Peyer's patch (tissue), 4 donors: ENCODE measurements around the gene CREB3L2. TPM values are rescaled to one million over a fixed set of nuclear protein-coding genes. Genes with fewer than 3 reads are reported as not detected.

Experiments used
- DNase-seq, 3 donors: peaks; one replicate each; pipeline ENCODE4 v3.0.0-alpha.2; 2017 to 2019
- H3K27ac ChIP-seq, 4 donors: fragments of 200-600 bp; sonication (generic); one replicate each; pipeline ENCODE4 v1.5.1; 2016 to 2019
- H3K27me3 ChIP-seq, 2 donors: fragments of 200-600 bp; sonication (generic); one replicate each; pipeline ENCODE4 v1.5.1; 2019
- H3K36me3 ChIP-seq, 3 donors: fragments of 200-600 bp; sonication (generic); one replicate each; pipeline ENCODE4 v1.5.1; 2016 to 2019
- H3K4me1 ChIP-seq, 4 donors: fragments of 200-600 bp; sonication (generic); one replicate each; pipeline ENCODE4 v1.5.1; 2016 to 2019
- H3K4me3 ChIP-seq, 4 donors: fragments of 200-600 bp; sonication (generic); 1 replicate in 3 of 4; 2 replicates in 1 of 4; pipeline ENCODE4 v1.5.1; 2016 to 2019; ENCODE audit warnings: mild to moderate bottlenecking in 1 of 4
- H3K9me3 ChIP-seq, 4 donors: fragments of 200-600 bp; sonication (generic); one replicate each; pipeline ENCODE4 v1.5.1; 2016 to 2019; ENCODE audit warnings: mild to moderate bottlenecking in 1 of 4
- POLR2A ChIP-seq, 2 donors: fragments of 450-650 bp; IDR thresholded peaks; one replicate each; pipeline ENCODE4 v1.5.1; 2017; ENCODE audit warnings: antibody characterized with exemption in 2 of 2, mild to moderate bottlenecking in 2 of 2, moderate library complexity in 2 of 2
- total RNA-seq, 4 donors: library from RNA; depleted of rRNA; stranded (reverse); fragments of >200 nt; gene quantifications; one replicate each; pipeline ENCODE4 v1.1.0, GENCODE V29; 2016
- TF ChIP-seq, protein P1 (sequence below), 6 experiments: fragments of 450-650 bp in 4 of 6; fragments of 200-600 bp in 2 of 6; sonication (generic) in 1 of 6; IDR thresholded peaks; one replicate each; pipeline ENCODE4 v1.5.1; 2017 to 2019; ENCODE audit warnings: antibody characterized with exemption in 6 of 6, mild to moderate bottlenecking in 3 of 6, moderate library complexity in 1 of 6

Gene CREB3L2
- total RNA-seq, 4 donors from 2014 or later: 20.6 to 42.7 (median 33.6) TPM

DNA sequence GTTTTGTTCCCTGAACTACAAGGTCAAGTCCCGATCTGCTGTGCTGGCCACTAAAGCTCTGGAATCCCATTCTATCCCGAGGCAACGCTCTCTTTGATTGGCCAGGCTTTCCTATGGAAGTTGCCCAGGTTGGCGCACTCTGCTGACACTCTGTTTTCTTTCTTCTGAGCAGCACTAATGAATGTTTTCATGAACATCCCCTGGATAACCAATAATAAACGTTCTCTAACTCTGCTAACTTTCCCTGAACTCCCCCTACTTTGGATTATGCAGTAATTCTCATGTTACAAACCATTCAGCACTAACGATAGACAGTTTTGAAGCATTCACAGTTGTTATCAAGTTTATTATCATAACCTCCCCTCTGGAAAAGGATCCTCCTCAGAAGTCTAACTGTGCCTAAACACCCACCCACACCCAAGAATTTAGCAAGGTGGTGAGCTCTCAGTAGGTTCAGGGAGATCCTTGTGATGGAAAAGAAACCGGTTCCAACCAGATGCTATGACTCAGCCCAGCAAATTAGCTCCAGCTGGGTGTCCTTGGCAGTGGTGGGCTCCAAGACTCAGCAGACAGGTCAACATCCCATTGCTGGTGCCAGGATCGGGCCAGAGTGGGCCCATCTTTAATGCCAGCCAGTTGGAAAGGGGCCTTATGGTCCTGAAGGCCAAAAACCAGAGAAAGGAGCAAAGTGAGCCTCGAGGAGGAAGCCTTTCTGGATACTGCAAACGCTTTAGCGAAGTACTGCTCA lies 68.4 kb downstream of the CREB3L2 start:
- Histone ChIP-seq H3K4me3 (no peak overlapping the region), H3K4me1 (peaks cover 4 to 52% (median 16%) of the 10 kb centered on the region in 4 donors)
- TF ChIP-seq POLR2A (IDR thresholded peaks at IDR 0.05): no peak
- TF ChIP-seq, protein P1, sequence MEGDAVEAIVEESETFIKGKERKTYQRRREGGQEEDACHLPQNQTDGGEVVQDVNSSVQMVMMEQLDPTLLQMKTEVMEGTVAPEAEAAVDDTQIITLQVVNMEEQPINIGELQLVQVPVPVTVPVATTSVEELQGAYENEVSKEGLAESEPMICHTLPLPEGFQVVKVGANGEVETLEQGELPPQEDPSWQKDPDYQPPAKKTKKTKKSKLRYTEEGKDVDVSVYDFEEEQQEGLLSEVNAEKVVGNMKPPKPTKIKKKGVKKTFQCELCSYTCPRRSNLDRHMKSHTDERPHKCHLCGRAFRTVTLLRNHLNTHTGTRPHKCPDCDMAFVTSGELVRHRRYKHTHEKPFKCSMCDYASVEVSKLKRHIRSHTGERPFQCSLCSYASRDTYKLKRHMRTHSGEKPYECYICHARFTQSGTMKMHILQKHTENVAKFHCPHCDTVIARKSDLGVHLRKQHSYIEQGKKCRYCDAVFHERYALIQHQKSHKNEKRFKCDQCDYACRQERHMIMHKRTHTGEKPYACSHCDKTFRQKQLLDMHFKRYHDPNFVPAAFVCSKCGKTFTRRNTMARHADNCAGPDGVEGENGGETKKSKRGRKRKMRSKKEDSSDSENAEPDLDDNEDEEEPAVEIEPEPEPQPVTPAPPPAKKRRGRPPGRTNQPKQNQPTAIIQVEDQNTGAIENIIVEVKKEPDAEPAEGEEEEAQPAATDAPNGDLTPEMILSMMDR (IDR thresholded peaks at IDR 0.05): no peak

DNA sequence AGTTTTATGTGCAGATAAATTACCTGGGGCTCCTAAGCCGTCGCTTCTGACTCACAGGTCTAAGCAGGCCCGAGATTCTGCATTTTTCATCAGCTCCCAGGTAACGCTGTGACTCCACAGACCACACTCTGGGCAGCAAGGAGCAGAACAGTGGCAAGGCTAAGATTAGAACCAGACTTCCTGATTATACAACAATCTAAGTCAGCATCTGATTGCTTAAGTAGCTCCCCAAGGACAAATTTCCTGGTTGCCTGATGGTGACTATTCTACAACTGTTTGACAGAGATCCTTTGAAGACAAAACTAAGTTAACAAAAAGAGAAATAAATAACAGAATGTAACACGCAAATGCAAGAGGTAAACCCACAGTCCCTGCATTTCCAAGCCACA lies 69.0 kb downstream of the CREB3L2 start:
- H3K9me3 ChIP-seq: no peaks in the 10 kb centered on the region
- peaks cover 0 to 5% (median 0%) of the 10 kb centered on the region in 3 donors for H3K36me3 ChIP-seq
- H3K27ac ChIP-seq: peak overlapping the region; percentile 27 to 78 (median 30)
- H3K4me3 ChIP-seq: no peak overlapping the region
- H3K4me1 ChIP-seq: peaks cover 4 to 52% (median 16%) of the 10 kb centered on the region in 4 donors
- TF ChIP-seq POLR2A (IDR thresholded peaks at IDR 0.05): no peak
- TF ChIP-seq, protein P1 (IDR thresholded peaks at IDR 0.05): no peak
- H3K27me3 ChIP-seq: no peaks in the 10 kb centered on the region
- DNase-seq: no peak

More for the DNA sequence above, 68.4 kb downstream of the CREB3L2 start:
- DNase-seq: no peak
- H3K27me3 ChIP-seq: no peaks in the 10 kb centered on the region
- no peaks in the 10 kb centered on the region for H3K36me3 ChIP-seq
- no peaks in the 10 kb centered on the region for H3K9me3 ChIP-seq
- H3K27ac ChIP-seq: peak overlapping the region; percentile 27 to 78 (median 42)

DNA sequence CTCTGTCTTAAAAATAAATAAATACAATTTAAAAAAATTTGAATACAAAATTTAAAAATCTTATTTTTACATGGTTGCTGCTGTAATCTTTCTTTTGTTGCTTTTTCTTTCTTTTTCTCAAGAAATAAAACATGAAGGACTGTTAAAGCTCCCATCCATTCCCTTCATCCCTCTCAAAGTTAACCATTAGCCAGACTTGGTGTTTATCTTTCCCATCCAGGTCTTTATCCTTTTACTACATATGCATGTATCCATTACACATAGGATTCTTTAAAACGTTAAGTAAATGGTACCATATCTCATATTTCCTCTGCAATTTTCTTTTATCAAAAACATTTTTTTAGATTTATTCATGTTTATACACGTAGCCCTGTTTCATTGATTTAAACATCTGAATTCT lies 70.1 kb downstream of the CREB3L2 start:
- no peak for DNase-seq
- H3K4me1 ChIP-seq: peaks cover 4 to 46% (median 13%) of the 10 kb centered on the region in 4 donors
- H3K36me3 ChIP-seq: peaks cover 0 to 15% (median 0%) of the 10 kb centered on the region in 3 donors
- H3K27ac ChIP-seq: no peak overlapping the region
- H3K4me3 ChIP-seq: no peak overlapping the region
- H3K27me3 ChIP-seq: no peaks in the 10 kb centered on the region
- no peaks in the 10 kb centered on the region for H3K9me3 ChIP-seq
- no peak for TF ChIP-seq POLR2A (IDR thresholded peaks at IDR 0.05)
- TF ChIP-seq, protein P1 (IDR thresholded peaks at IDR 0.05): no peak

DNA sequence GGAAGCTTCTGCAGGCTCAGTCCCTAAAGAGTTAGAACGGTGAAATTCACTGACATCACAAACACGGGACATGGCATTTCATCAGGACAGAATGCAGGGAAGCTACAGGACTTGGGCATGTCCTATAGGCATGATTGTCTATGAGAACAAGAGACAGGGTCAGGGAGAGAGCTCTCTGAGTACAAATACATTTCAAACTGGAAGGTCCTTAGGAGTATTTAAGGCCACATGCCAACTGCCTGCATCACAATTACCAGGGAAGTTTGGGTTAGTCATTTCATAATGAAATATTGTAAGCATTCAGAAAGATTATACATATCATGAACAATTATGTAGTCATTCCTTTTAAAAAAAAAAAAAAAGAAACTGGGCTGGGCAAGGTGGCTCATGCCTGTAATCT lies 71.3 kb downstream of the CREB3L2 start:
- Histone ChIP-seq H3K4me1 (peaks cover 0 to 34% (median 5%) of the 10 kb centered on the region in 4 donors), H3K4me3 (no peak overlapping the region), H3K36me3 (peaks cover 0 to 28% (median 0%) of the 10 kb centered on the region in 3 donors), H3K9me3 (no peaks in the 10 kb centered on the region), H3K27me3 (no peaks in the 10 kb centered on the region), H3K27ac (no peak overlapping the region)
- DNase-seq: no peak
- TF ChIP-seq, protein P1 (IDR thresholded peaks at IDR 0.05): no peak
- no peak for TF ChIP-seq POLR2A (IDR thresholded peaks at IDR 0.05)

DNA sequence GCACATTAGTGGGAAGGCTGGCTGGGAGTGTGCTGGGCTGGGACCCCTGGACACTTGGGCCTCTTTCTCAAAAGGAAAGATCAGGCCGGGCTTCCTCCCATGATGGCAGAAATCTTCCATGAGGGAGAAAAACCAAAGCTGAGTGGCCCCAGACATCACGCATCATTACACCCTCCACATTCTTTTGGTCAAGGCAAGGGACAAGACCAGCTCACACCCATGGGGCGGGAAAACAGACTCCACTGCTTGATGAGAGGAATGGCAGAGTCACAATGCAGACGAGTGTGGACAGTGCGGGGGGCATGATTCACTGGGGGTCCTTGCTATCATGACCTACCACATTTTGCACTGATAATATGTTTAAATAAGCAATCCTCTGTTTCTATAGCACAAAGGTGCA lies 73.3 kb downstream of the CREB3L2 start:
- no peak for DNase-seq
- Histone ChIP-seq H3K4me3 (no peak overlapping the region), H3K36me3 (peaks cover 0 to 38% (median 0%) of the 10 kb centered on the region in 3 donors), H3K27me3 (no peaks in the 10 kb centered on the region), H3K27ac (no peak overlapping the region), H3K4me1 (peaks cover 0 to 23% (median 5%) of the 10 kb centered on the region in 4 donors), H3K9me3 (no peaks in the 10 kb centered on the region)
- TF ChIP-seq, protein P1 (IDR thresholded peaks at IDR 0.05): no peak
- TF ChIP-seq POLR2A (IDR thresholded peaks at IDR 0.05): no peak
